GM10266 (cell line): Measurements from ENCODE around the gene MCCD1.
"Not testable (repeated sequence)": the region's sequence is repeated elsewhere in the genome, so short reads cannot be mapped to it uniquely, and the experiment has no call there.

ENCODE experiments used
- DNase-seq: peaks from one replicate; pipeline ENCODE4 v3.0.0; 2012; ENCODE audit errors: extremely low spot score
- CTCF ChIP-seq: IDR thresholded peaks from 2 replicates; pipeline ENCODE4 v1.5.1; 2012; ENCODE audit warnings: mild to moderate bottlenecking, low read depth; ENCODE audit not compliant: control insufficient read depth, insufficient read depth; ENCODE audit errors: missing control alignments

Gene MCCD1

DNA sequence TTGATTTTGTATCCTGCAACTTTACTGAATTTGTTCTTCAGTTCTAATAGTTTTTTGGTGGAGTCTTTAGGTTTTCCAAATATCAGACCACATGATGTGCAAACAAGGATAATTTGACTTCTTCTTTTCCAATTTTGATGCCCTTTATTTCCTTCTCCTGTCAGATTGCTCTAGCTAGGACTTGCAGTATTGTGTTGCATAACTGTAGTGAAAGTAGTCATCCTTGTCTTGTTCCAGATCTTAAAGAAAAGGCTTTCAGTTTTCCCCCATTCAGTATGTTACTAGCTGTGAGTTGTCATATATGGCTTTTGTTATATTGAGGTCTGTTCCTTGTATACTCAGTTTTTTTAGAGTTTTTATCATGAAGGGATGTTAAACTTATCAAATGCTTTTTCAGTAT, 26.2 kb upstream of the MCCD1 start:
- no peak for DNase-seq
- TF ChIP-seq CTCF: no peak

- DNase-seq: not testable (repeated sequence)
These were observed 19.7 kb upstream of the MCCD1 start for GRCh38 chr6:31509036-31509435.

DNA sequence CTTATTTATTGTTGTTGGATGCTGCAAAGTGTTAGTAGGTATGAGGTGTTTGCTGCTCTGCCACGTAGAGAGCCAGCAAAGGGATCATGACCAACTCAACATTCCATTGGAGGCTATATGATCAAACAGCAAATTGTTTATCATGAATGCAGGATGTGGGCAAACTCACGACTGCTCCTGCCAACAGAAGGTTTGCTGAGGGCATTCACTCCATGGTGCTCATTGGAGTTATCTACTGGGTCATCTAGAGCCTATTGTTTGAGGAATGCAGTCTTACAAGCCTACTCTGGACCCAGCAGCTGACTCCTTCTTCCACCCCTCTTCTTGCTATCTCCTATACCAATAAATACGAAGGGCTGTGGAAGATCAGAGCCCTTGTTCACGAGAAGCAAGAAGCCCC, 18.8 kb upstream of the MCCD1 start:
- no peak for TF ChIP-seq CTCF
- no peak for DNase-seq

GRCh38 chr6:31513456-31514165, 15.2 kb upstream of the MCCD1 start:
- TF ChIP-seq CTCF: no peak
- no peak for DNase-seq

GRCh38 chr6:31521835-31522234, 6.9 kb upstream of the MCCD1 start:
- no peak for TF ChIP-seq CTCF
- no peak for DNase-seq

- no peak for TF ChIP-seq CTCF
- no peak for DNase-seq
These were observed 3.2 kb upstream of the MCCD1 start for GRCh38 chr6:31525553-31525931.

DNA sequence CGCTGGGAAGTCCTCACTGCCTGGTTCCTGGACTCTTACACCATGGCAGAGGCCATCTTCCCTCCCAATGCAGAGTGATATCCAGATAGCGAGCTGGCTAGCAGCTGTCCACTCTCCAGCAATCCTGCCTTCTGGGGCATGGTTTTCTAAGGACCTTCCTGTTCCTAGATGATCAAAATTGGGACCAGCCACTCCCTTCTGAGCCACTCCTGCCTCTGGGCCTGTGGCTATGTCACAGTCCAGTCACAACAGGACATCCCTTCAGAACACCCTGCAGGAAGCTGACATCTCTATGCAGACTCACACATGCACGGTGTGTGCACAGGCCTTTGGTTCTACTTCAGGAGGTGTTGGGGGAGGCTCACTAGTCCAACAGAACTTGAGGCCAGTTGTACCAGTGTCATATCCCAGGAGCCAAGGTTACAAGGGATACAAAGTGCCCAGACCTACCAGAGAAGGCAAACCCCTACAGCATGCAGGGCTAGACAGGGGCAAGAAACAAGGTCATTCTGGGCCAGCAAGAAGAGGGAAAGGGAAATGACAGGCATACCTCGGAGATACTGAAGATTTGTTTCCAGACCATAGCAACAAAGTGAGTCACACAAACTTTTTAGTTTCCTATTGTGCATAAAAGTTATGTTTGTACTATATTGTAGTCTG, 2.7 kb upstream of the MCCD1 start:
- TF ChIP-seq CTCF: no peak
- no peak for DNase-seq

DNA sequence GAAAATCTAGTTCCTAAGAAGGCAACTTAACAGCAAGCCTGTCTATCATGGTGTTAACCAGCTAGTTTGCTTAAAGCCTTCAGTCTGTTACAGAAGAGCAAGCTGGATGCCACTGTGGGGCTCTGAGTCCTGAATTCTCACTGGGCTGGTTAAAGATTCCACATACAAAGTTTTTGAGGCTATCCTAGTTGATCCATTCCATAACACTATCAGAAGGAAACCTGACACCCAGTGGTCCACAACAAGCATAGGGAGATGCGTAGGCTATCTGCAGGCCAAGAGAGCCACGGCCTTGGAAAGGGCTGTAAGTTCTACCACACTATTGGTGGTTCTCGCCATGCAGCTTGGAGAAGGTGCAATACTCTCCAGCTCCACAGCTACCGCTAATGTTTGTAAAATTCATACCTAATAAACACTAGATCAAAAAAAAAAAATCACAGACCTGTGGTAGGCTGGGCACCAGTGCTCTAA, 420 bp upstream of the MCCD1 start:
- no peak for DNase-seq
- TF ChIP-seq CTCF: no peak
